Panc1 (cell line): ENCODE data around the gene GRN. TPM values are rescaled to one million over a fixed set of nuclear protein-coding genes. Genes with fewer than 3 reads are reported as not detected.

Experiments
- ATAC-seq: fragments of 200-7000 bp; cut with Tn5 transposase; 2 replicates; pipeline ENCODE4 v1.9.1; 2020; ENCODE audit warnings: mild to moderate bottlenecking, moderate library complexity
- BruUV-seq: library from RNA; stranded (reverse); fragments of 400-500 nt; replicated peaks from 2 replicates; lab custom pipeline; 2021; lab: Mats Ljungman, UMichigan
- CTCF ChIA-PET: fragments of 300-600 bp; sonication (Branson Sonifier 250); formaldehyde crosslinking; loops from one replicate; lab custom pipeline; 2022; ENCODE audit warnings: antibody characterized with exemption; lab: Charles Lee
- POLR2A ChIA-PET: fragments of 300-600 bp; sonication (Branson Sonifier 250); formaldehyde crosslinking; loops from one replicate; lab custom pipeline; 2022; ENCODE audit warnings: antibody characterized with exemption; lab: Charles Lee
- DNase-seq: peaks from one replicate; pipeline ENCODE4 v3.0.0-alpha.2; 2010; ENCODE audit warnings: low read depth, low spot score
- H3K27ac ChIP-seq: 2 replicates; pipeline ENCODE4 v1.5.1; 2011; ENCODE audit warnings: mild to moderate bottlenecking, low read length, inconsistent platforms
- H3K27me3 ChIP-seq: fragments of 200-500 bp; sonication (Bioruptor generic); 2 replicates; pipeline ENCODE4 v1.6.0; 2014; ENCODE audit warnings: low read length, inconsistent platforms; ENCODE audit not compliant: control insufficient read depth, insufficient read depth
- H3K36me3 ChIP-seq: fragments of 200-500 bp; sonication (Bioruptor generic); 2 replicates; pipeline ENCODE4 v1.5.1; 2014; ENCODE audit warnings: inconsistent platforms, mild to moderate bottlenecking, low read length, moderate library complexity; ENCODE audit not compliant: control insufficient read depth, insufficient read depth
- H3K4me1 ChIP-seq: 2 replicates; pipeline ENCODE4 v1.5.1; 2011; ENCODE audit warnings: inconsistent platforms, mild to moderate bottlenecking, low read length, moderate library complexity; ENCODE audit not compliant: control insufficient read depth, insufficient read depth
- H3K4me3 ChIP-seq, 2 experiments: 2 replicates each; pipeline ENCODE4 v1.5.1; 2011 to 2012; ENCODE audit warnings: low read depth in 2 of 2, low read length in 2 of 2, mild to moderate bottlenecking in 2 of 2, inconsistent platforms in 1 of 2, moderate library complexity in 1 of 2
- H3K9me3 ChIP-seq: fragments of 200-500 bp; sonication (Bioruptor generic); 2 replicates; pipeline ENCODE4 v1.5.1; 2014; ENCODE audit warnings: low read depth, mild to moderate bottlenecking, inconsistent platforms, low read length, moderate library complexity; ENCODE audit not compliant: control insufficient read depth, insufficient read depth
- CTCF ChIP-seq: fragments of 450-650 bp; IDR thresholded peaks from 2 replicates; pipeline ENCODE4 v1.5.1; 2017; ENCODE audit warnings: mild to moderate bottlenecking
- POLR2AphosphoS5 ChIP-seq: IDR thresholded peaks from 2 replicates; pipeline ENCODE4 v1.6.1; 2012; ENCODE audit warnings: mild to moderate bottlenecking, low read depth, low read length, moderate library complexity
- REST ChIP-seq, 2 experiments: IDR thresholded peaks; 2 replicates each; pipeline ENCODE4 v1.6.1; 2011 to 2012; ENCODE audit warnings: low read depth in 2 of 2, control low read depth in 1 of 2, low read length in 1 of 2, mild to moderate bottlenecking in 1 of 2, moderate library complexity in 1 of 2; ENCODE audit not compliant: insufficient read depth in 1 of 2
- SIN3A ChIP-seq: IDR thresholded peaks from 2 replicates; pipeline ENCODE4 v1.6.1; 2012; ENCODE audit warnings: low read depth, mild to moderate bottlenecking, low read length, moderate library complexity, borderline replicate concordance; ENCODE audit not compliant: insufficient read depth
- TCF7L2 ChIP-seq: IDR thresholded peaks from 2 replicates; pipeline ENCODE4 v1.6.1; 2011; ENCODE audit warnings: mild to moderate bottlenecking, low read depth, low read length, inconsistent platforms
- in situ Hi-C: cut with HindIII; loops from 2 replicates; pipeline ENCODE4 v1.10.0; 2016; ENCODE audit warnings: low sequenced_read_pairs, low pct_unique_long_range_greater_than_20kb
- intact Hi-C: fragments of 100-400 bp; cut with micrococcal nuclease; formaldehyde crosslinking; loops from one replicate; pipeline ENCODE4 v1.10.0; 2022; ENCODE audit not compliant: unreplicated experiment
- total RNA-seq: library from RNA; stranded (reverse); gene quantifications from one replicate; pipeline ENCODE4 v1.2.1, GENCODE V29; 2021; ENCODE audit not compliant: unreplicated experiment

The GRN gene
- total RNA-seq, 1 experiment from 2014 or later = 304 TPM

GRCh38 chr17:44315760-44316731, 29.1 kb upstream of the GRN start:
- Histone ChIP-seq H3K27ac (no peak overlapping the region), H3K4me1 (no peaks in the 10 kb centered on the region), H3K4me3 (peak overlapping the region; percentile 42 to 50; a peak in 2 of 4 replicates), H3K27me3 (no peaks in the 10 kb centered on the region), H3K36me3 (no peaks in the 10 kb centered on the region), H3K9me3 (no peaks in the 10 kb centered on the region)
- no peak for TF ChIP-seq POLR2AphosphoS5
- TF ChIP-seq REST (IDR thresholded peaks at IDR 0.05; ENCODE audit: insufficient read depth in 1 of 2, low read depth in 2 of 2, low read length in 1 of 2) = no peak
- ATAC-seq = no peak
- ChIA-PET POLR2A (no interaction called here), CTCF (no interaction called here)
- in situ Hi-C loops = no loop called here
- intact Hi-C loops = no loop called here
- DNase-seq = no peak
- BruUV-seq = no TSS peak

GRCh38 chr17:44317545-44317944, 27.6 kb upstream of the GRN start:
- intact Hi-C loops (no loop called here), in situ Hi-C loops (no loop called here)
- Histone ChIP-seq H3K4me3 (no peak overlapping the region), H3K27ac (no peak overlapping the region), H3K9me3 (no peaks in the 10 kb centered on the region), H3K27me3 (no peaks in the 10 kb centered on the region), H3K4me1 (no peaks in the 10 kb centered on the region), H3K36me3 (no peaks in the 10 kb centered on the region)
- no peak for ATAC-seq
- TF ChIP-seq REST (IDR thresholded peaks at IDR 0.05; ENCODE audit: insufficient read depth in 1 of 2, low read depth in 2 of 2, low read length in 1 of 2) (no peak), SIN3A (no peak), POLR2AphosphoS5 (no peak), CTCF (no peak), TCF7L2 (no peak)
- POLR2A ChIA-PET = no interaction called here
- CTCF ChIA-PET = no interaction called here
- BruUV-seq = no TSS peak
- no peak for DNase-seq
